GM06990 (cell line): Measurements from ENCODE around the gene PARN.

Source experiments
- DNase-seq: peaks from one replicate; pipeline ENCODE4 v3.0.0-alpha.2; 2011; ENCODE audit not compliant: insufficient read length; ENCODE audit errors: extremely low read depth
- H3K27me3 ChIP-seq: replicated peaks from 2 replicates; pipeline ENCODE4 v1.6.0; 2011; ENCODE audit warnings: low read length; ENCODE audit not compliant: control insufficient read depth, insufficient read depth
- H3K36me3 ChIP-seq: 2 replicates; pipeline ENCODE4 v1.5.1; 2011; ENCODE audit warnings: low read length; ENCODE audit not compliant: control insufficient read depth, insufficient read depth
- H3K4me3 ChIP-seq: replicated peaks from 2 replicates; pipeline ENCODE4 v1.5.1; 2011; ENCODE audit warnings: low read depth, mild to moderate bottlenecking, control low read depth, low read length
- TF ChIP-seq, protein P1 (sequence below): IDR thresholded peaks from 2 replicates; pipeline ENCODE4 v1.5.1; 2011; ENCODE audit warnings: low read length, control low read depth, mild to moderate bottlenecking, inconsistent platforms; ENCODE audit not compliant: insufficient read depth, poor library complexity, severe bottlenecking

PARN gene

DNA sequence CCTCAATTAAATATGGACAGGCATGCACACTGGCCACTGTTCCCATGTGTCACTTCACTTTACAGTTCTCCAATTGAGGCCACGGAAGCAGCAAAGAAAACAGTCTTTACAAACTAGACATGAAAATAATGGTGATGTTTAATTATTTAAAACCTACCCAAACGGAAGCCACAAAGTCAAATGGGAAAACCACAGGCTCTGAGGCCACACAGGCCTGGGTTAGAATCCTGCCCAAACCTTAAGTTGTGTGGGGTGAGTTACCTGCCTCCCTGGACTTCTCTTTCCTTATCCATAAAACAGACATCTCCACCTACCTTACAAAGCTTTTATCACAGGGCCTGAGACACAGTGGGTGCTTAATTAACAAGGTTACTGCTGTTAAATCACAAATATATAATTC lies 137.4 kb downstream of the PARN start:
- Histone ChIP-seq H3K4me3 (no peak overlapping the region), H3K27me3 (no peaks in the 10 kb centered on the region), H3K36me3 (peaks cover 9% of the 10 kb centered on the region)
- TF ChIP-seq, protein P1, sequence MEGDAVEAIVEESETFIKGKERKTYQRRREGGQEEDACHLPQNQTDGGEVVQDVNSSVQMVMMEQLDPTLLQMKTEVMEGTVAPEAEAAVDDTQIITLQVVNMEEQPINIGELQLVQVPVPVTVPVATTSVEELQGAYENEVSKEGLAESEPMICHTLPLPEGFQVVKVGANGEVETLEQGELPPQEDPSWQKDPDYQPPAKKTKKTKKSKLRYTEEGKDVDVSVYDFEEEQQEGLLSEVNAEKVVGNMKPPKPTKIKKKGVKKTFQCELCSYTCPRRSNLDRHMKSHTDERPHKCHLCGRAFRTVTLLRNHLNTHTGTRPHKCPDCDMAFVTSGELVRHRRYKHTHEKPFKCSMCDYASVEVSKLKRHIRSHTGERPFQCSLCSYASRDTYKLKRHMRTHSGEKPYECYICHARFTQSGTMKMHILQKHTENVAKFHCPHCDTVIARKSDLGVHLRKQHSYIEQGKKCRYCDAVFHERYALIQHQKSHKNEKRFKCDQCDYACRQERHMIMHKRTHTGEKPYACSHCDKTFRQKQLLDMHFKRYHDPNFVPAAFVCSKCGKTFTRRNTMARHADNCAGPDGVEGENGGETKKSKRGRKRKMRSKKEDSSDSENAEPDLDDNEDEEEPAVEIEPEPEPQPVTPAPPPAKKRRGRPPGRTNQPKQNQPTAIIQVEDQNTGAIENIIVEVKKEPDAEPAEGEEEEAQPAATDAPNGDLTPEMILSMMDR: no peak
- no peak for DNase-seq

DNA sequence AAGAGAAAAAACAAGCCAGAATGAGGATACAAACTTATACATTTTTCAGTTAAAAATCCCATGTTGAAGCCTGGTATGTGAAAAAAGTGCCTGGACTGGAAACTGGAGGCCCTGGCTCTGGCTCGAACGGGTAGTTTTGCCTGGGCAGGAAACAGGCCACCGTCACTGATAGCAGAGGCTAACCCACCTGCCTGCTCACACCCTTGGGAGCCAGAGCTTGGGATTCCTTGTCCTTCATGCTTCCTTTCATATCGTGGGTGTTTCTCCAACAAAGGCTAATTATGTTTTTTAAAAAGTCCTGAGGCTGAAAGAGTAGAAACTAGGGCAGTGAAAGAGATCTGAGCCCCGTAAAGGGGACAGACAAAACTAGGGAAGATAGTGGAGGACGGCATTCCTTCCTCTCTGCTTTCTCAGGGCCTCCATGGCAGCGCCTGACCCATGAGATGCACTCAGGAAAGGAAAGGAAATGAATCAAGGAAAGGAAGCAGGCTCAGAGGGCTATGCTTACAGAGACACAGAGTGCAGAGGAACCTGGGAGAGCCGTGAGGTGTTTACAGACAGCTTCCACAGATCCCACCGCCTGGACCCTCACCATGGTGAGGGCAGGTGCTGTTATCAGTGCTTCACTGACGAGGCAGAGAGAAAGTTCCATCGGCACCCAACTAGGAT lies 138.1 kb downstream of the PARN start:
- DNase-seq: no peak
- Histone ChIP-seq H3K4me3 (no peak overlapping the region), H3K36me3 (peaks cover 9% of the 10 kb centered on the region), H3K27me3 (no peaks in the 10 kb centered on the region)
- TF ChIP-seq, protein P1: no peak

DNA sequence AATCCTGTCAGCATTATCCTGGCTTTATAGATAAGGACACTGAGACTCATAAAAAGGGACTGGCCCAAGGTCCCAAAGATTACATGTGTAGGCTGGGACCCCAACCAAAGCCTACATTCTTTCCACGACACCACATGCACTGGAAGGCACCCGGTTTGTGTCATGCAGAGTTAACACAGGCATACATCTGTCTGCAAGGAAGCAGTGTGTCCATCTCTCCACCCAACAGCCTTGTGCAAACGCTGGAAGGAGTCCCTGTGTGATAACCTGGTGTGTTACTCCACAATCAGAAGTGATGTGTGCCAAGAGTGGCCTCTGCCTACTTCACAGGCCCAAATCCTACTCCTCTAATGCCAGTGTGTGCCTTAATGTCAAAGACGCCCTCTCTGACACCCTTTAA lies 139.8 kb downstream of the PARN start:
- TF ChIP-seq, protein P1: no peak
- Histone ChIP-seq H3K36me3 (peaks cover 7% of the 10 kb centered on the region), H3K4me3 (no peak overlapping the region), H3K27me3 (no peaks in the 10 kb centered on the region)
- DNase-seq: no peak

DNA sequence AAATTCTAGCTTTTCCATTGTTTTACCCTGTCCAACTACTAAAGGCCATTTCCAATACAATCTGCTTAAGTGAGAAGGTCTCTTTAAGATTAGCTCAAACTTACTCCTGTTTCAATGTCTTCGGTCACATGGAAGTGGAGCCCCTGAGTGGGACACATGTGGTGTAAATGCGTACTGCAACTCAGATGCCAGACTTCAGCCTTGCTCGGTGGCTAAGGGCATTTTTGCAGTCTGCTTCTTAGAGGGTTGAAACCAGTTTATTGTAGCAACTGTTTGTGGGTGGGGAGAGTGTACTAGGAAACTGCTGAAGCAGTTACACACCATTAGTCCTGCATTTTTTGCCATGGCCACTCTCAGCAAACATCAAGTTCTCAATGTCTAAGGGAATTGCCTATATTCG lies 140.6 kb downstream of the PARN start:
- DNase-seq: no peak
- no peak overlapping the region for H3K4me3 ChIP-seq
- H3K27me3 ChIP-seq: no peaks in the 10 kb centered on the region
- peaks cover 1% of the 10 kb centered on the region; the same call in 1 of the 2 replicates for H3K36me3 ChIP-seq
- TF ChIP-seq, protein P1: no peak

DNA sequence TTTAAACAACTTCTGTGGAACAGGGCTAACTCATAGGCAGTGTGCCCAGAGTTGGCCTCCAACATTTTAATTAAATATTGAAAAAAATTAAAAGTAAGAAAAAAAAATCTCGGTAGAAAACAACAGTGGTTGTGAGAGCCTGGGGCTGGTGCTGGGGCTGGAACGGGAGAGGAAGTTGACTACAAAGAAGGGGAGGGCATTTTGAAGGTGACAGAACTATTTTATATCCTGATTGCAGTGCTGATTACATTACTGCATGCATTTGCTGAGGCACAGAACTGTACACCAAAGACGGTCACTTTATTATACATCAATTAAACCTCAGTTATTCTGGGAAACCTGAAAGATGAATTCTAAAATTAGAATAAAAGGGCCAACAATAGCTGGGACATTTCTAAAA lies 142.5 kb downstream of the PARN start:
- peaks cover 1% of the 10 kb centered on the region for H3K36me3 ChIP-seq
- TF ChIP-seq, protein P1: no peak
- H3K27me3 ChIP-seq: no peaks in the 10 kb centered on the region
- no peak for DNase-seq
- H3K4me3 ChIP-seq: no peak overlapping the region

DNA sequence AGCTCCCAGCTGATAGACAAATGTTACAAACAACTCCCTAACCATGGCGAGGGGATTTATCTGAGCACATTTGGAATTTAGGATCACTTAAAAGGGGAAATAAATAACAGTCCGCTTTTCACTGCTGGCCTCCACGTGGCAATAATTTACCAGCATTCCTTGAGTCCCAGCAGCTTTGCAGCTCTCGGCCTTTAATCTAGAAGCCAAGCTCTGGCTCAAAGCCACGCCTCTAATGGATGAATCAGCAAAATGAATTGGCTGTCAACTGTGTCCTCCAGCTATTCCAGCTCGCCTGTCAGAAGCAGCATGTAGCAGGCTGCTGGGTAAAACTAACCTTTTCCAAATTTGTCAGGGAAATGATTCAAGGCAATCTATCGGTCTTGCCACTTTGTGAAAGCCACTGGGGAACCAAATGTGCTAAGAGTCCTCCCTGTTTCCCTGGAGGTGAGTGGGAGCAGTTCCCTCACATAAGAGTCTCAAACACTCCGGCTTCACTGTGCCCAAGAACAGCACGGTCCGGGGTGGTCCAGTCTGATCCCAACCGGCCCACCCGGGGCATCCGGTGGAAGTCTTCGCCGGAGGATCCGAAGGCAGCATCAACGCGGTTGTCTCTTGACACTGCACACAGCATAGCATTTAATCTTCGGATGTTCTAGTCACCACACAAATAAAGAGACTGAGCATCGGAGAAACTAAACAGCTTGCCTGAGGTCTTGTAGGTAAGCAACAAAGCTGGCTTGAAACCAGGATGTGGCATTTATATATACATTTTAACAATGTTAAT lies 143.3 kb downstream of the PARN start:
- TF ChIP-seq, protein P1: no peak
- DNase-seq: no peak
- no peaks in the 10 kb centered on the region for H3K27me3 ChIP-seq
- no peak overlapping the region for H3K4me3 ChIP-seq
- peaks cover 3% of the 10 kb centered on the region for H3K36me3 ChIP-seq
